Endodermal cell (in vitro differentiated cells): Measurements from ENCODE around the gene MOGAT1. TPM values are rescaled to one million over a fixed set of nuclear protein-coding genes. Genes with fewer than 3 reads are reported as not detected.

Experiments
- DNase-seq: peaks from one replicate; pipeline ENCODE4 v3.0.0-alpha.2; 2017
- H3K27ac ChIP-seq: 2 replicates; pipeline ENCODE4 v1.5.1; 2013; ENCODE audit warnings: mild to moderate bottlenecking, low read depth, low read length, moderate library complexity
- H3K27me3 ChIP-seq: 2 replicates; pipeline ENCODE4 v1.6.1; 2013; ENCODE audit warnings: mild to moderate bottlenecking, low read length, moderate library complexity; ENCODE audit not compliant: insufficient read depth, control insufficient read depth, poor library complexity, severe bottlenecking
- H3K36me3 ChIP-seq: 2 replicates; pipeline ENCODE4 v1.7.0; 2013; ENCODE audit warnings: mild to moderate bottlenecking, low read length, moderate library complexity; ENCODE audit not compliant: control insufficient read depth, insufficient read depth
- H3K4me1 ChIP-seq: one replicate; pipeline ENCODE4 v1.7.0; 2013; ENCODE audit warnings: low read length; ENCODE audit not compliant: control insufficient read depth, insufficient read depth
- H3K4me3 ChIP-seq: 2 replicates; pipeline ENCODE4 v1.5.1; 2013; ENCODE audit warnings: mild to moderate bottlenecking, low read length, moderate library complexity
- H3K9ac ChIP-seq: 2 replicates; pipeline ENCODE4 v1.6.1; 2013; ENCODE audit warnings: mild to moderate bottlenecking, low read length, moderate library complexity; ENCODE audit not compliant: poor library complexity, severe bottlenecking; ENCODE audit errors: extremely low read depth
- H3K9me3 ChIP-seq: 2 replicates; pipeline ENCODE4 v1.6.1; 2013; ENCODE audit warnings: mild to moderate bottlenecking, low read length, moderate library complexity; ENCODE audit not compliant: control insufficient read depth
- H3K27ac Mint-ChIP-seq: 2 replicates; pipeline ENCODE4 v1.8.0; 2020; ENCODE audit warnings: mixed read lengths
- H3K27me3 Mint-ChIP-seq: 2 replicates; pipeline ENCODE4 v1.8.0; 2021; ENCODE audit warnings: mild to moderate bottlenecking, mixed read lengths; ENCODE audit not compliant: insufficient read depth
- H3K36me3 Mint-ChIP-seq: 2 replicates; pipeline ENCODE4 v1.8.0; 2020; ENCODE audit warnings: low read depth, mixed read lengths
- H3K4me1 Mint-ChIP-seq: 2 replicates; pipeline ENCODE4 v1.8.0; 2020; ENCODE audit warnings: mixed read lengths
- H3K4me3 Mint-ChIP-seq: 2 replicates; pipeline ENCODE4 v1.8.0; 2020; ENCODE audit warnings: mild to moderate bottlenecking, moderate library complexity, mixed read lengths
- H3K9me3 Mint-ChIP-seq: 2 replicates; pipeline ENCODE4 v1.8.0; 2020; ENCODE audit warnings: mild to moderate bottlenecking, mixed read lengths
- CTCF ChIP-seq: fragments of 200-600 bp; sonication (generic); conservative IDR thresholded peaks from 2 replicates; pipeline ENCODE4 v1.5.0; 2021; ENCODE audit warnings: antibody characterized with exemption, mild to moderate bottlenecking
- WGBS, 2 experiments: methylation state at CpG; one replicate each; pipeline versions ENCODE4 v1.1.5 to v1.1.7; 2013; ENCODE audit warnings: missing lambda C conversion rate in 2 of 2, mixed read lengths in 1 of 2; ENCODE audit not compliant: insufficient coverage in 1 of 2, insufficient read length in 1 of 2; 5-methylcytosine and 5-hydroxymethylcytosine counted together
- total RNA-seq, 2 donors: library from RNA; stranded (reverse); fragmentation: NEBNext Ultra II Directional in 1 of 2; extraction: Animal tissue kit (Norgen Biotek cat#: 25700) in 1 of 2; gene quantifications; 2 replicates in 1 of 2; 3 replicates in 1 of 2; pipeline ENCODE4 v1.2.1, GENCODE V29; 2021

Gene MOGAT1
- total RNA-seq, 2 donors from 2014 or later: not detected

GRCh38 chr2:222733470-222733845 lies 62.0 kb downstream of the MOGAT1 start:
- H3K9ac ChIP-seq: no peak overlapping the region

DNA sequence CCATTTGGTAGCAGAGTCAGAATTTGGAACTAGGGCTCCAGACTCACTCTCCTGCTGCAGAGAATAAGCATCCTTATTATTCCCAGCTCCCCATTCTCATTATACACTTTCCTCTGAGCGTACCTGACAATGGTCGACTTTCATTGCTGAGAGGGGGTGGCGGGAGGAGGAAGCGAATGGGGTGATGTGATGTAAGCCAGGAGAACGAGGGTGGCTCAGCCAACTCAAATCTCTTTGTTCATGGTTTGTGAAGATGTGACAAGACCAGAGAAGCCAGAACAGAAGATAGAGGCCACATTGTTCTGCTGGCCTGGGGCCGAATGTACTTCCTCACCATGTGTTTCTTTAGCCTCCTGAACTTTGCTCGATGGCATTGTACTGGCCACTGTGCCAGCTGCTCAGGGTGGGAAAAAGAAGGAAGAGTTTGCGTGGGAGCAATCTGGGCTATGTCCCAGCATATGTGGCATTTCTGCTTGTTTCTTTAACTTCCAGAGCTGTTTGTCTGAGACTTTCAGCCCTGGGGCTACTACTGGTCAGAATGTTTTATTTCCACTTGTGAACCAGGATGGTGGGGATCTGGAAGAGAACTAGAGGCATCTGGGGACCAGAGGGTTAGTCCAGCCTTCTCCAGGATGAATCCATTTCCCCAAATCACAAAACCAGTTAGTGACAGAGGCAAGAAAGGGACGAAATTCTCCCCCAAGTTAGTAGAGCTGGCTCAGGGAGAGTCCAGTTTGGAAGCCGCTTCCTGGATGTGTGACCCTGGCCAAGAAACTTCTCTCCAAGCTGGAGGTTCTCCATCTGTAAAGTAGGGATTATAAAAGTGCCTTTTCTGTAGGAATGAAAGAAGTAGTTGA lies 62.6 kb downstream of the MOGAT1 start:
- H3K36me3 ChIP-seq: no peaks in the 10 kb centered on the region
- no peak for TF ChIP-seq CTCF
- no peak overlapping the region for H3K4me3 Mint-ChIP-seq
- 85 to 88% methylated on average over 4 to 10 of the region's 10 CpGs for WGBS, 2 experiments
- H3K4me1 Mint-ChIP-seq: no peaks in the 10 kb centered on the region
- no peaks in the 10 kb centered on the region for H3K36me3 Mint-ChIP-seq
- H3K27ac Mint-ChIP-seq: no peak overlapping the region
- no peak overlapping the region for H3K4me3 ChIP-seq
- peaks cover 53% of the 10 kb centered on the region for H3K27me3 Mint-ChIP-seq
- no peaks in the 10 kb centered on the region for H3K4me1 ChIP-seq
- no peak overlapping the region for H3K9ac ChIP-seq
- no peak for DNase-seq
- H3K27me3 ChIP-seq: peaks cover 70% of the 10 kb centered on the region
- no peaks in the 10 kb centered on the region for H3K9me3 ChIP-seq
- no peaks in the 10 kb centered on the region for H3K9me3 Mint-ChIP-seq
- H3K27ac ChIP-seq: peak overlapping the region; percentile 50

More at GRCh38 chr2:222733470-222733845, 62.0 kb downstream of the MOGAT1 start:
- Mint-ChIP-seq H3K4me1 (no peaks in the 10 kb centered on the region), H3K9me3 (no peaks in the 10 kb centered on the region), H3K27me3 (peaks cover 53% of the 10 kb centered on the region), H3K36me3 (no peaks in the 10 kb centered on the region), H3K4me3 (no peak overlapping the region), H3K27ac (no peak overlapping the region)
- no peak for DNase-seq
- WGBS, 2 experiments: 96 to 100% methylated on average over 2 to 3 of the region's 3 CpGs
- Histone ChIP-seq H3K9me3 (no peaks in the 10 kb centered on the region), H3K27ac (no peak overlapping the region), H3K36me3 (no peaks in the 10 kb centered on the region), H3K27me3 (peaks cover 69% of the 10 kb centered on the region), H3K4me3 (no peak overlapping the region), H3K4me1 (no peaks in the 10 kb centered on the region)
- TF ChIP-seq CTCF: no peak

- Mint-ChIP-seq H3K4me1 (no peaks in the 10 kb centered on the region), H3K27me3 (peaks cover 51% of the 10 kb centered on the region), H3K27ac (no peak overlapping the region), H3K4me3 (no peak overlapping the region), H3K36me3 (no peaks in the 10 kb centered on the region), H3K9me3 (no peaks in the 10 kb centered on the region)
- no peak for TF ChIP-seq CTCF
- Histone ChIP-seq H3K4me1 (no peaks in the 10 kb centered on the region), H3K4me3 (no peak overlapping the region), H3K9ac (no peak overlapping the region), H3K27ac (peak overlapping the region; percentile 50), H3K27me3 (peaks cover 70% of the 10 kb centered on the region), H3K36me3 (no peaks in the 10 kb centered on the region), H3K9me3 (no peaks in the 10 kb centered on the region)
- 89 to 95% methylated on average over 1 of the region's 1 CpG for WGBS, 2 experiments
- no peak for DNase-seq
Measured at GRCh38 chr2:222734703-222735014, 63.2 kb downstream of the MOGAT1 start.
